Smooth muscle cell of the brain vasculature (primary cell): Measurements from ENCODE around the gene SLC1A4.
"Not testable (repeated sequence)": the region's sequence is repeated elsewhere in the genome, so short reads cannot be mapped to it uniquely, and the experiment has no call there.

Experiments
- DNase-seq: peaks from one replicate; pipeline ENCODE4 v3.0.0-alpha.2; 2012; ENCODE audit warnings: low read depth, low spot score

SLC1A4 gene

DNA sequence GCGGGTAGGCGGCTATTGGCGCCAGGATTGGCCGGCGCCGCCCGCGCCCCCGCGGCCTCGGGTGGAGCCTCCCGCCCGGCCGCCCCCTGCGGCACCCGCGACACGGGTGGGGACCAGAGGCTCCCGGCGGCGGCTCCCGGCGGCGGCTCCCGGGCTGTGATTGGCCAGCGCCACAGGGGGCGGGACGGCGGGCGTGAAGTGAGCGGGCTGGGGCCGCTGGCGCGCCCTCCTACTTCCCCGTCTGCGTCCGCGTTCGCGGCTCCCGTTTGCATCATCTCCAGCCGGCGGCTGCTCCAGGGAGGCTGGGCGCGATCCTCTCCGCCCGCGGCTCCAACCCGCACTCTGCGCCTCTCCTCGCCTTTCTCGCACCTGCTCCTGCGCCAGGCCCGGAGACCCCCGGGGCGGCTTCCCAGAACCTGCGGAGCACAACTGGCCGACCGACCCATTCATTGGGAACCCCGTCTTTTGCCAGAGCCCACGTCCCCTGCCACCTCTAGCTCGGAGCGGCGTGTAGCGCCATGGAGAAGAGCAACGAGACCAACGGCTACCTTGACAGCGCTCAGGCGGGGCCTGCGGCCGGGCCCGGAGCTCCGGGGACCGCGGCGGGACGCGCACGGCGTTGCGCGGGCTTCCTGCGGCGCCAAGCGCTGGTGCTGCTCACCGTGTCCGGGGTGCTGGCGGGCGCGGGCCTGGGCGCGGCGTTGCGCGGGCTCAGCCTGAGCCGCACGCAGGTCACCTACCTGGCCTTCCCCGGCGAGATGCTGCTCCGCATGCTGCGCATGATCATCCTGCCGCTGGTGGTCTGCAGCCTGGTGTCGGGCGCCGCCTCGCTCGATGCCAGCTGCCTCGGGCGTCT is at the start of gene SLC1A4:
Gene SLC1A4 (plus strand): TSS at position 274 of the 856 bp plus-strand sequence. CDS start 245 bp downstream, at position 519.
- DNase-seq, result no peak

DNA sequence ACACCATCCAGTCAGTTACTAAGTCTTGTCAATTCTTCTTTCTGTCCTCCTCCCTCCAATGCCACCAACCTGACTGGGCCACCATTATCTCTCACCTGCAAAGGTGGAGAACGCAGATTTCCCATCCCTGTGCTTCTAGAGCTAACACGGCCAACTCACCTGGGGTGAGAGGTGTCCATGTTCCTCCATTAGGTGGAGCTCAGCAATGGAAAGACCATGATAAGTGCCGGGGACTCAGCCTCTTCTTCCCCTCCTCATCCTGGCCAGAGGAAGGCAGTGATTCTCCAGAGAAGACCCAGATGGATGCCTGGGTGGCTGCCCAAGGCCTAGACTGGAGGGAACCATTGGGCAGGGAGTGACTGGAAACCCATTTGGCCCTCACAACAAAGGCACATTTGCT is 48.1 kb upstream of the SLC1A4 start:
- no peak for DNase-seq

DNA sequence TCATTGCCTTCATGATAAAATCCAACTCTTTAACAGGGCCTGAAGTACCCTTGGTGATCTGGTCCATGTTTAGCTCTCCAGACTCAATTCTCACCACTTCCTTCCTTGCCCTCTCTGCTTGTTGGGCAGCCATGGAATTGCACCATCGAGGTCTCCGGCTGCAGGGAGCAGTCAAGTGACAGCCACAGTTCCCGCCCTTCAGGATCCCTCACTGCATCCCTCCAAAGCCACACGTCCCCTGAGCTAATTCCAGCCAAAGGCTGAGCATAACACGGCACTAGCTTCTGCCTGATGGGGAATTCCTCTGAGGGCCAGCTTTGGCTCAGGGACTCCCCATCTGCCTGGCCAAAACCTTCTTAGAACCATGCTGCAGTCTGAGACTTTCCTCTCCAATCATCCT is 47.4 kb upstream of the SLC1A4 start:
- DNase-seq, result no peak

DNA sequence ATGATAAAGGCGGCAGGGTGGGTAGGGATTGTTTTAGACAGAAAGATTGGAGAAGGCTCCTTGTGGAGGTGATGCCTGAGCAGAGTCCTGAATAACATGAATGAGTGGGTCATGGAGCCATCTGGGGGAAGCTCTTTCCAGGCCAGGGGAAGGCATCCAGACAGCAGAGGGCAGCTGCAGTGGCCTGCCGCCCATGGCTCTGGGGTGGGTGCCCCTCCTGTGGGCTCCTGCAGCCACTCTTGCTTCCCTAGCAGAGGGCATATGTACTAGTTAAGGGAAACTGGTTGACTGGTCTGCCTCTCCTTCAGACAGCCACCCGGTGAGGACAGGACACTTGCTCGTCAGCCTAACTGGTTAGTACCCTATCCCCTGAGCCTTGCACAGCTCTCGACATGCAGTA is 46.5 kb upstream of the SLC1A4 start:
- DNase-seq, result no peak

DNA sequence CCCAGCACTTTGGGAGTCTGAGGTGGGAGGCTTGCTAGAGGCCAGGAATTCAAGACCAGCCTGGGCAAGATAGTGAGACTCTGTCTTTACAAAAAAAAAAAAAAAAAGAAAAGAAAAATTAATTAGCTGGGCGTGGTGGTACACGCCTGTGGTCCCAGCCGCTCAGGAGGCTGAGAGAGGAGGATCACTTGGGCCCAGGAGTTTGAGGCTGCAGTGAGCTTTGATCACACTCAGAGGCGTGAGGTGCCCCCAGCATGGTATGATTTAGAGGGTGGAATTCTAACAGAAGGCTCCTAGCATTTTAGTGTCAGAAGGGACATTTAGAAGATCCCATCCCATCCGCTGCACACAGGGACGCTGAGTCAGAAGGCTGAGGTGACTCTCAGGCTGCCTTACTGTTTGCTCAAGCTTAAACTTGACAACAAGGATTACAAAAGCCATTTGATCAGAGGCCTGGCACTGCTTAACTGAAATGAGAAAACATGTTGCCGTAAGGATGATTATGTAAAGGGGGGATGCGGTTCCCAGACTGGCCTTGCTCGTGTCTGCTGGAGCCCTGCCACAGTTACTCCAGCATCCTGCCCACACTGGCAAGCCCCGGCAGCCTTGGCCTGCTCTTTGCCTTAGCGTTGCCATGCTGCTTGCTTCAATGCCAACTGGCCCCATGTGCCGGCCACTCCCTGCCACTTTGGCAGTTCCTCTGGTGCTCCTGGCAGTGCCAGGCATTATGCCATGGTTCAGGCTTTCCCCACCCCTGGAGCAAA is 45.6 kb upstream of the SLC1A4 start:
- DNase-seq, result no peak

DNA sequence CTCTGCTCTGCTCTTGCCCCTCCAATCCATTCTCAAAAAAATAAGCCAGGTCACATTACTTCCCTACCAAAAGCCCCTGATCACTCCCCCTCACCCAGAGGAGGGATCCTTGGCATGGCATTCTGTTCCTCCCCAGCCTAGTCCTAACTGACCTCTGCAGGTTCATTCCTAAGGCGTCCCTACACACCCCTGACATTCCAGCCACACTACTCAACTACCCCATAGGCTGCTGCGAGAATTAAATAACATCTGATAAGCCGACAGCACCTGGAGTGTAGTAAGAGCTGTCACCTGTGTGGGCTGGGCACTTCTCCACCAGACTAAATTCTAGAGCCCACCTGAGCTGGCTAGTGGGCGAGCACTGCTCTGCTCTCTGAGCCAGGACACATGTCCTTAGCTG is 44.7 kb upstream of the SLC1A4 start:
- DNase-seq, result no peak

DNA sequence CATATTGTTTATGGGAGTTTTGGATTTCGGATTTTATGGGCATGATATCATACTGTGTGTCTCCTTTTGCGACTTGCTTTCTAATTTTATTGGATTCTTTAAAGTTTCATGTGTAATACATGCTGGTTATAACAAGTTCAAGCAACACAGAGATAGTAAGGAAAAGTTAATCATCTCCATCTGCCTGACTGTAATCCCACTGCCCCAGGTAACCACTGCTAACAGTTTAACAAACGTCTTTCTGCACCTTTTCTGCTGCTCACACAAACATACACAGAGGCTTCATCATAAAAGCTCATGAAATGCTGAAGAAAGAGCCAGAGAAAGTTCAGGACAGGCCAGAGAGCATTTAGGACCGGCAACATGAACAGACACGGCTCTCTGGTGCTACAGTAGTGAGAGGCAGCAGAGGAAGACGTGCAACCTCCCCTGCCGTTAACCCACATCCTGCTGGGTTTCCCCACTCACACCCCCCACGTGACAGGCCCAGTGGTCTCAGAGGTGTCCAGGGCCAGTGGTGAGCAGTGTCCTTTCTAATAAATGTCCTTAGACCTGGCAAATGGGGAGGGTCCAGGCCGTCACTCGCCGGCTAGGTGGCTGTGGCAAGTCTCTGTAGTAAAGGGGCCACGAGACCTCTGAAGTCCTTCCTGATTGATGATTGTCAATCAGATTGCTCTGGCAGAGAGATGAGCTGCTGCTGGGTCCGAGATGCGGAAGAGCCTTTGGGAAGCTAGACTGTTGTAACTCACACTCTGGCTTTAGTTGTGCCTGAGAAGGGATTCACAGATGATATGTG is 43.0 kb upstream of the SLC1A4 start:
- no peak for DNase-seq

DNA sequence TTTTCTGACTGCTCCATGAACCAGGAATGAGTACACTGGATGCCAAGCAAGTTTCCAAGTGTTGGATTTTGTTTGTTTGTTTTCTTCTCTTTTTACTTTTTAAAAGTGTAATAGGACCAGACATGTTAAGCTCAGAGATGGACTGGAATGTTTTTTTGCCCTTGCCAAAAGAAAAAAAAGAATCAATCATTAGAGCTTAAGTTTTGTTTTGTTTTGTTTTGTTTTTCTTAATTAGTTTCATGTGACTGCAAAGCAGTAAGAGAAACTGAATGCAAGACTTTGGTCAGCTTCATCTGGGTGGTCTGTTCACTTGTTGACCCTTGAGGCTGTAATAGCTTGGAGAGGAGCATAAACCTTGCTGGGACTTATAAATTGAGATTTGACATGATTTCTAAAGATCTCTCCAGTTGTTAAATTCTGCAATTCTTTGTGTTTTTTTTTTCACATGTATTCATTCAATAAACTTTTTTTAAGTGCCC is 42.4 kb upstream of the SLC1A4 start:
- DNase-seq, result no peak

DNA sequence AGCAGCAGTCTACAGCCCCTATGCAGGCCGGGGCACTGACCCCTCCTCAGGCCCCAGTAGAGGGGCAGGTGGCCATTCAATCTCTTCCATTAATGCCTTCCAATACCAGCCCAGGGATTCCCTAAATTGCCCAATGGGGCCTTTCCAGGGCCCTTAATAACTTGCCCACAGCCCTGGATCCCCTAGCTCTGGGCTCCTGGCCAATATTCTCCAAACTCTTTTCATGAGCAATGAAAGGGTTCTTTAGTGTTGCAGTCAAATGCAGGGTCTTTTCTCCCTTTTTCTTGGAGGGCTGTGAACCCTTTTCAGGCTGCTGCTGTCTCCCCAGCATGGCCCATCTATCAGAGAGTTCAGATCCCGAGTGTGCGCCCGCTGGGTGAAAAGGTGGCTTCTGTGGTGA is 41.3 kb upstream of the SLC1A4 start:
- DNase-seq, result no peak

DNA sequence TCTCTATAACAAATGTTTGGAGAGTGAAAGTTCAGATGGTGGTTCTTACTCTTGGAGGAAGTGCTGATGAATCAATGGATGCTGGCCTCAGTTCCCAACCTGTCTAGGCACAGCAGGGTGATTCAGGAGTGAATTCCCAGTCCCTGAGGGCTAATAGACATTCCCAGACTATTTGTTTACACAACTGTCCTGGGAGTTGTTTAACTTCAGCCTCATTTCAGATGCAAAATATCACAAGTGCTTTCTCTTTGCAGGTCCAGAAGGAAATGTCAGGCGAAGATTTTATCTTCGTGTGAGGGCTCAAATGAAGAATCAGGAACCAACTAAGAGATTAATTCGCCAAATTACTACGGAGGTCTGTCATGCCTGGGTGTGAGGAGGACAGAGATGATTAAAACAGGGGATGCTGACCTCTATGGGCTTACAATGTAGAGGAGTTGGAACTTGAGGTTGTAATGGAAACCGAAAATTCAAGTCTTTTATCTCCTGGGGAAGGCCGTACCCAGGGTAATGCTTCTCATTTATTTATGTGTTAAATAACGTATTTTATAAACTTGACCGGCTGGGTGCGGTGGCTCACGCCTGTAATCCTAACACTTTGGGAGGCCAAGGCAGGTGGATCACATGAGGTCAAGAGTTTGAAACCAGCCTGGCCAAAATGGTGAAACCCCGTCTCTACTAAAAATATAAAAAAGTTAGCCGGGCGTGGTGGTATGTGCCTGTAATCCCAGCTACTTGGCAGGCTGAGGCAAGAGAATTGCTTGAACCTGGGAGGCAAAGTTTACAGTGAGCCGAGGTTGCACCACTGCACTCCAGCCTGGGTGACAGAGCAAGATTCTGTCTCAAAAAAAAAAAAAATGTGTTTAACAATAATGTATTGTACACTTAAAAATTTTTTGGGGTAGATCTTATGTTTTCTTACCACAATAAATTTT is 38.7 kb upstream of the SLC1A4 start:
- peak; percentile 17 for DNase-seq

DNA sequence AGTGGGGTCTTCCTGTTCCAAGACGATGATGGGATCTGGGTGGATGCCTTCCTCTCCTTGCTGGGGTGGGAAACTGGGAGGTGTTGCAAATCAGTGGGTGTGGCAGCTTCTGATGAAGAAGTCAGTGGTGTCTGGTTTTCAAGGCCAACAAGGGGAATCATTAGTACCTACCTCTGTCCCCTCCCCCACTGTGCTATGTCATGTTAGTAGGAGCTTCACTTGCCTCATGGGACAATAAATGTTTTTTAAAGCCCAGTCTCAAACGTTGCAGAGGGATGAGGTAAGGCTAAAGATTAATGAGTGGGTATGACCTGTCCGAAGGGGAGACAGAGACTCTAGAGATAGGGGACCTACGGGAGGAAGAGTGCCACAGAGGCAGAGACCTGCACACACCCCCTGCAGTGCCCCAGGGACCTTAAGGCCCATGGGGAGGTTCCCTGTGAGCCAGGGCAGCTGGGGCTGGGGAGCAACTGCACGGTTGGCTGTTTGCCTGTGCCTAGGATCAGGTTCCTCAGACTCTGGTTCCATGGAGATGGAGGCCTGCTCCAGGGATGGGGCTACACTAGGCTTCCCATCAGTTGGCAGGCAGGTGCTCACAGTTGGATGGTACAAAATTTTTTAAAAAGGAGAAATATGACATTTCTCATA is 37.8 kb upstream of the SLC1A4 start:
- no peak for DNase-seq

DNA sequence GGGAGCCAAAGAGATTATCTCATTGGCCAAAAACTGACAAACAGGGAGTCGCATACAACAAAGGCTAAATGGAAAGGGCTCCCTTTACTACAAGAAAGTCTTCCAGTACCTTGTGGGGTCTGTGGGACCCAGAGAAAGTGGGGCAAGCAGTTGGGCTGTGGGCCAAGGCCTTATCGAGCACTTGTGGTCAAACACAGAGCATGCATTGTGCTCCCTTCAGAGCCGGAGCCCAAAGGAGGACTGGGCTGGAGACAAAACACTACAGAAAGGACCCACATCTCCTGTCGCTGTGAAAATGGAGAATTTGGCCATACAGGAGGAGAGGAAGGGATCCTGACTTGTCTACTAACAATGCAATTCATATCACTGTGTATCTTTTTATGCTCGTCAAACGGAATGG is 37.1 kb upstream of the SLC1A4 start:
- no peak for DNase-seq

DNA sequence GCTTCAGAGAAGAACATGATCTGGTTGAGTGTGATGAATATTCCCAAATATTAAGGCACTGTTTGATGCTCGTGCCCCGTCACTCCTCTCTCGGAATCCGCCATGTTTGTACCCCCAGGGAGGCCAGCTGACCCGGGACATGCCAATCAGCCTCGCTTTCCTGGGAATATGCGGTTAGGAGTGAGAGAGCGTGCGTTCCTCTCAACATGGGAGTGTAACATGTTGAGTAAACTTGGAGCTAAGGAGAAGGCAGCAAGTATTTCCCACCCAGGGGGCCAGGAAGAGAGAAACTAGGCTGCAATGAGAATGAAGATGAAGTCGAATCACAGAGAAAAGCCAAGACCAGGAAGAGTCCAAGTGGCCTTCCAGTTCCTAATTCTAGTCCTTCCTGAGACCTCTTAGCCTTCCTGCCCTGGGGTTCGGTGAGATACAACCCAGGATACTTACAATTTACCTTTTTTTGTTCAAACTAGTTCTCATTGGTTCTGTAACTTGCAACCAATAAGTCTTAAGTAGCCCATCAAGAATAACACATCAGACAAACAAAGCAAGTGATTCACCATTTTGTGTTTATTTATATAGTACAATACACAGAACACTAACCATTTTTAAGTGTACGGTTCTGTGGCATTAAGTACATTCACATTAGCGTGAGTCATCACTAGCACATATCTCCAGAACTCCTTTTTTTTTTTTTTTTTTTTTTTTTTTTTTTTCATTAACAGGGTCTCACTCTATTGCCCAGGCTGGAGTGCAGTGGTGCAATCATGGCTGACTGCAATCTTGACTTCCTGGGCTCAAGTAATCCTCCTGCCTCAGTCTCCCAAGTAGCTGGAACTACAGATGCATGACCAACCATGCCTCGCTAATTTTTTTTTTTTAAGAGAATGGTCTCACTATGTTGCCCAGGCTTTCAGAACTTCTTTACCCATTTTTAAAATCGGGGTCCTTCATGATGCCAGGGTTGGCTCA is 36.4 kb upstream of the SLC1A4 start:
- DNase-seq, result peak; percentile 74

DNA sequence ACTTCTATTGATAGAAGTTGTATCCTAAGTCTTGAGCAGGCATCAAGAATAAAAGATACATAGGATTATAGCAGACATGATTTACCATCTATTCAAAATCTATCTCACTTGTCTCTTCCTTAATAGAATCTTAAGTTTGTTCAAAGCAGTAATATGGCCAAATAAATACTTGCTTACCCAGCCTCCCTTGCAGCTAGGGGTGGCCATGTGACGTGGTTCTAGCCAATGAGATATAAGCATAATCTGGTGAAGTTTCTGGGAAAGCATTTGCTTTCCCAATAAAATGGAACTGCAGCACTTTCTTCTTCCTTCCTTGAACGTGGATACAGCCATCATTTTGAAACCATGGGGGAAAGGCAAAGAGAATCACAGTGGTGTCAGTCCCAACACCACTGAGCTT is 33.7 kb upstream of the SLC1A4 start:
- DNase-seq, result no peak

DNA sequence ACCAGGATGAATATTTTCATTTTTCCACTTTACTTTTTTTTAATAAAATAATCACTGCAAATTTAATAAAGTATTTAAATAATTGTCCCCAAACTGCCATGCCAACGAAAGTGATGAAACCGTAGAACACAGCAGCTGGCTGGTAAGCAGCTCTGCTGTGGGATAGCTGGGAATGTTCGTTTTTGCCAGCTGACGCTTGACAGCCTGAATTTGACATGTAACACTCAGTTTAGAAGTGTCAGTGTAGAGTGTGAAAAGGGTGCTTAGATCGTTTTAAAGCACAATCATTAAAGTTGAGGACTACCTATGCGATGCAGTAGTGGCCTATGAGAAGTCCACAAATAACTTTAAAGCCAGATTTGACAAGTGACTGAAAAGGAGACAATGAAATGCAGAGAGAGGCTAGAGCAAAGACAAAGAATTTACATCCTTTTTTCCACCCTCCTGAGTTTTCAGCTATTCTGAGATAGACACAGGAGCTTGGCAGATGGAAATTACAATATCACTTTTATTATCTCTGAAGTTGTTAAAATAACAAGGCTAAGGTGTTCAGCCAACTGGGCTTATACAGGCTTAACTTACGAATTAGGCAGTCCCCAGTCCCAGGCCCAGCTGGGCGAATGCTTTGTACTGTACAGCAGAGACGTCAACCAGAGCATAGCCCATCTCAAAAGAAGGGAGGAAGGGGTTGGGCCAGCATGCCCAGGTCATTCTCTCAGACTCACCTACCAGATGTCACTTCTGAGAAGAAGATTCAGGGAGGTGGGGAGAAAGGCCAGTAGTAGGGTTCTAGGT is 31.9 kb upstream of the SLC1A4 start:
- no peak for DNase-seq

DNA sequence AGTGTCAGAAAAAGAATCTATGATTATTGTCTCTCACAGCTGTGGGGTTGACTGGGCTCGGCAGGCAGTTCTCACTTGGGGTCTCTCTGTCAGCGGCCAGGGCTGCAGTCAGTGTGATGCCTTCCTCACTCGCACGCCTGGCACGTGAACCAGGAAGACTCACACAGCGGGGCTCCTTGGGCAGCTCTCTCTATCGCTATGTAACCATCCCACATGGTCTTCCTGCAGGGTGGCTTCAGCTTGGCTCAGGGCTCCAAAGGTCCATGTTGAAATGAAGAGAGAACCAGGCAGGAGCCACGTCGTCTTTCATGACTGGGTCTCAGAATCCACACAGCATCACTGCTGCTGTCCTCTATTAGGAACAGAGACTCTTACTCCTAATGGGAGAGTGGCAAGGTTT is 30.6 kb upstream of the SLC1A4 start:
- DNase-seq, result no peak

DNA sequence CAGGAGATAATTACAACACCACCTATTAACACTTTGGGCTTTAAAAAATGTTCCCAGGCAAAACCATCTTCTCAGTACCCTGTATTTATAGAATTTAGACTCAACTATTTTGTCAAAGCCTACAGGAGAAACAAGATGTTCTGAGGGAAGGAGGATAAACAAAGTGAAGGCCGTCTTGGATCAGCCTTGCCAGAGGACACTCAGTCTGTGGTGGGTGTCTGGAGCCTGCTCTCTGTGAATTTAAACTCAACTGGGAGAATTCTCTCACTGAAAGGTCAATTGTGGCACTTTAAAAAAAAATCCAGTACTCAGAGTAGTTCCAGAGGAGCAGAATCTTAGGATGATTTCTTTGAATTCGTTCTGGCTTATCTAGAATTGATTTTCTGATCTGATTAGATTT is 28.4 kb upstream of the SLC1A4 start:
- DNase-seq, result no peak

DNA sequence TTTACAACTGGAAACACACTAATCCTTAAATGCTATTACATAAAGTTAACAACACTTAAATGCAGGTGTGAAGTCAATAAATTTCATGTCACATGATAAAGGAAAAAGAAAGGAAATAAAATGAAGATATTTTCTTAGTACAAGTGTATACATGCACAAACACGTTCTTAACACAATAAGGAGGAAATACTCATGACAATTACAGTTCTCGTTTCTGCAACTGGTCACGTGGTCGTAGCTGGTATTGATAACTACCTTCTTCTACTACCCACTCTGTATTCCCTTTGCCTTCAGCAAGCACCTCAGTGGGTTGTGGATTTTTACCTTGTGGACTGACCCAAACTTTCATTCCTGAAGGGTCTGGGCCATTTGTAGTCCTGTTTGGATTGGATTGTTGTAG is 26.1 kb upstream of the SLC1A4 start:
- DNase-seq, result not testable (repeated sequence)
